ENCODE data around the gene RAB25.

RAB25 gene

GRCh38 chr1:156117414-156118176, 56.6 kb downstream of the RAB25 start:
- no peak for DNase-seq (ENCODE audit: low read depth)

GRCh38 chr1:156118177-156118868, 57.4 kb downstream of the RAB25 start:
- no peak for DNase-seq (ENCODE audit: low read depth)

GRCh38 chr1:156119503-156120209, 58.7 kb downstream of the RAB25 start:
- no peak for DNase-seq (ENCODE audit: low read depth)
